Gastroesophageal sphincter (tissue), 3 donors: ENCODE data around the gene LDB2.

Experiments
- CTCF ChIP-seq, 4 experiments: fragments of 200-600 bp in 2 of 4; fragments of 450-650 bp in 2 of 4; sonication (generic) in 1 of 4; IDR thresholded peaks; one replicate each; pipeline ENCODE4 v1.5.1; 2017 to 2019; ENCODE audit warnings: antibody characterized with exemption in 4 of 4, mild to moderate bottlenecking in 2 of 4, moderate library complexity in 2 of 4
- EP300 ChIP-seq: sonication (generic); formaldehyde crosslinking; IDR thresholded peaks from one replicate; pipeline ENCODE4 v1.6.1; 2017; ENCODE audit warnings: antibody characterized with exemption, mild to moderate bottlenecking
- POLR2A ChIP-seq, 2 donors: fragments of 450-650 bp; IDR thresholded peaks; one replicate each; pipeline ENCODE4 v1.6.1; 2017; ENCODE audit warnings: antibody characterized with exemption in 2 of 2, mild to moderate bottlenecking in 2 of 2, moderate library complexity in 1 of 2

GRCh38 chr4:16617011-16617410 is 281.4 kb downstream of the LDB2 start:
- no peak for TF ChIP-seq CTCF (IDR thresholded peaks at IDR 0.05)
- TF ChIP-seq POLR2A (IDR thresholded peaks at IDR 0.05), result no peak
- no peak for TF ChIP-seq EP300
